Globus pallidus (tissue), 1 donor: ENCODE data around the gene DTX3L.
A peak's percentile ranks its signal among the peaks of the same experiment; 100 is the strongest.

Experiments
- DNase-seq: peaks from one replicate; pipeline ENCODE4 v3.0.0-alpha.2; 2015; ENCODE audit warnings: low spot score

Gene DTX3L

GRCh38 chr3:122564155-122564912, at the start of gene DTX3L, which contains the start of gene PARP9:
TSS of gene DTX3L (plus strand) at chr3:122564338. CDS start at chr3:122564427, 89 bp downstream.
TSS of gene PARP9 (minus strand) at chr3:122564300. CDS start at chr3:122559620, 4,680 bp downstream.
- DNase-seq, result peak; percentile 73

DNA sequence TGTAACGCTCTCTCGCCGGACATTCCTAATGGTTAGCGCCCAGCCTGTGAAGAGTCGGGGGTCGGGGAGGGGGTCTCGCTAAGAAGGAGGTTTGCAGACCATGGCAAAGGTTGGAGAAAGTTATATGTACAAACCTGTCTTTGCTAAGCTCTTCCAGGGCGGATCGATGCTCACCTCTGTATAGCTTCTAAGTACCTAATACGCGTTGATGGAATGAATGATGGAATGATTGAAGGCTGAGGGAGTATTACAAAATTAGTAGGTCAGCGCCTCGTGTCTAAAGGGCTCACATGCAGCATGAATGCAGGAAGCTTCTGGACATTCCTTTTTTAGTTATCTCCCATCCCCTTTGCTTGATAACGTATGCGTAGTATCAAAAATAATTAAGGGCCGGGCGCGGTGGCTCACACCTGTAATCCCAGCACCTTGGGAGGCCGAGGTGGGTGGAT, 49.1 kb upstream of the DTX3L start:
- no peak for DNase-seq

DNA sequence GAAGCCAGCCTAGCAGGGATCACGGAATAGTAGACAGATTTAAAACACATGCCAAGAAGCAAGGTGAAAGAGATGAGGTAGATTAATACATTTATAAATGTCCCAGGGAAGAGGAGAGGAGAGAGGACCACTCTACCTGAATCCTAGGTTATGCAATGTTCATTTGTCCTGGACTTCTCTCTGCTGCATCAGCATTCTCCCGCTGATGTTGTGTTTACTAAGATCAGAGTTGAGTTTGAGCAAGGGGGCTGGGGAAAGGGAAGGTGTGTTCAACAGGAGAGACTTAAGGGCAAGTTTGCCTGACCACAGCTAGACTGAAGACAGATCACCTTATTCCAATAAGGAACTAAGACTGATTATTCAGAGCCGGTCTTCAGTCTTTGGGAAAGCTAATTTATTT, 48.3 kb upstream of the DTX3L start:
- no peak for DNase-seq

- DNase-seq, result no peak
Observed at GRCh38 chr3:122516846-122517360, 47.2 kb upstream of the DTX3L start.

DNA sequence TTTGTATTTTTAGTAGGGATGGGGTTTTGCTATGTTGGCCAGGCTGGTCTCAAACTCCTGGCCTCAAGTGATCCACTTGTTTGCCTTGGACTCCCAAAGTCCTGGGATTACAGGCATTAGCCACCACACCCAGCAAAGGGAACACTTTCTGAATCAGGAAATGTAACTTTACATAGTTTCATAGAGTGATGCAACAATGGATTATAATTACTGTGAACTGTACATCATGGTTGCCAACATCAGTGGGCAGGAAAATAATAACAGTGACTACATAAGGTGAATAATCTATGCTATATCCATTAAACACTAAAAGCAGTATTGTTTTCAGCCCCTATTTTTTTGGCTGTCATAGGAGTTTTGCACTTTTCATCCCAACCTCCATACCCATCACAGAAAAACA, 44.4 kb upstream of the DTX3L start:
- no peak for DNase-seq

- no peak for DNase-seq
Observed at GRCh38 chr3:122520861-122521260, 43.3 kb upstream of the DTX3L start.

DNA sequence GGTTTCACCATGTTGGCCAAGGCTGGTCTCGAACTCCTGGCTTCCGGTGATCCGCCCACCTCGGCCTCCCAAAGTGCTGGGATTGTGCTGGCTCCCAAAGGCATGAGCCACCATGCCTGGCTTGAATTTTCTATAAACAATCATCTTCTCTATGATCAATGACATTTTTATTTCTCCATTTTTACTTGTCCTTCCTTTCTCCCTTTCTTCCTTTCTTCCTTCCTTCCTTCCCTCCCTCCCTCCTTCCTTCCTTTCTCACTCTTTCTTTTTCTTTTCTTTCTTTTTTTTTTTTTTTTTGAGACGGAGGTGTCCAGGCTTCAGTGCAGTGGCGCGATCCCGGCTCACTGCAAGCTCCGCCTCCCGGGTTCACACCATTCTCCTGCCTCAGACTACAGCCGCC, 40.8 kb upstream of the DTX3L start:
- no peak for DNase-seq

GRCh38 chr3:122530164-122530563, 34.0 kb upstream of the DTX3L start:
- no peak for DNase-seq

- DNase-seq, result no peak
Observed at GRCh38 chr3:122533480-122533879, 30.7 kb upstream of the DTX3L start.

DNA sequence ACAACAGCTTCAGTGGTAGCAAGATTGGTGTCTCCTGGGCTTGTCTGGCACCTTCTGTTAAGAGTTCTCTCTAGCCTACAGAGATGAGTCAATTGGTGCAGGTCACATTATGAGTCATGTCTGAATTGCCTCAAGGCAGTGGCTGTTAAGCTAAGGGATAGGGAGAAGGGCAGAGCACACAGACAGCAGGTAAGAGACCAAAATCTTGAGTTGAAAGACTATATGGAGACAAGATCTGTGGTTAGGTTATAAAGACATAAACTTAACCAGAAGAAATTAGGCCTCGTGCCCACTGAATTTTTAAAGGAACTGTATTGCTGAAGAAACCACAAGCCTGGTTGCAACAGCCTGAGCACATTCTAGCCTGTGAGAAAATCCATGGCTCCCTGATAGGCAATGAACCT, 30.2 kb upstream of the DTX3L start:
- DNase-seq, result no peak

- no peak for DNase-seq
Observed at GRCh38 chr3:122535964-122536631, 28.0 kb upstream of the DTX3L start.

- no peak for DNase-seq
Observed at GRCh38 chr3:122536632-122537001, 27.5 kb upstream of the DTX3L start.

DNA sequence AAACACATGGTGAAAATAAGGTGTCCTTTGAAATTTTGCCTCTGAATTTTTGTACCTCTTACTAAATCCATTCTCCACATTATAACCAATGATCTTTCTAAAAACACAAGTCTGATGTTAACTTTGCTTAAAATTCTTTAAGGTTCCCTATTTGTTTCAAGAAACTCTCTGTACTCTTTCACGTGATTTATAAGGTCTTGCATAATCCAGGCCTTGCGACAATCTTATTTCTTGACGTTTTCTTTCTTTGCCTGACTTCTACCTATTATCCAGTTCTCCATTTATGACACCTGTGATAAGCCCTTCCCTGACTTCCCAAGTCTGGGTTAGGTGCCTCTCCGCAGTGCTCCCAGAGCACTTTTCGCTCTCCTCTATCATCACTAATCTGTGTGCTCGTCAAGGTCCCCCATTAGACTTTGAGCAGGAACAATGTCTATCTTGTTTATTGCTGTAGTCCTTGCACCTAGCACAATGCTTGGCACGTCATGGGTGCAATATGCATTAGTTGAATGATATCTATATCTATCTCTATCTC, 25.1 kb upstream of the DTX3L start:
- DNase-seq, result no peak

DNA sequence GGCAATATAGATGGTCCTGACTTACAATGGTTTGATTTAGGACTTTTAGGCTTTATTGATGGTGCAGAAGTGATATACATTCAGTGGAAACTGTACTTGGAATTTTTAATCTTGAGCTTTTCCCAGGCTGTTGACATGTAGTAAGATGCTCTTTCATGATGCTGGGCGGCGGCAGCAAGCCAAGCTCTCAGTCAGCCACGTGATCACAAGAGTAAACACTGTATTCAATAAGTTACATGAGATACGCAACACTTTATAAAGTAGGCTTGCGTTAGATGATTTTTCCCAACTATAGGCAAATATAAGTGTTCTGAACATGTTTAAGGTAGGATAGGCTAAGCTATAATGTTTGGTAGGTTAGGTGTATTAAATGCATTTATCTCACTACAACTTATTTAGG, 18.0 kb upstream of the DTX3L start:
- DNase-seq, result no peak

DNA sequence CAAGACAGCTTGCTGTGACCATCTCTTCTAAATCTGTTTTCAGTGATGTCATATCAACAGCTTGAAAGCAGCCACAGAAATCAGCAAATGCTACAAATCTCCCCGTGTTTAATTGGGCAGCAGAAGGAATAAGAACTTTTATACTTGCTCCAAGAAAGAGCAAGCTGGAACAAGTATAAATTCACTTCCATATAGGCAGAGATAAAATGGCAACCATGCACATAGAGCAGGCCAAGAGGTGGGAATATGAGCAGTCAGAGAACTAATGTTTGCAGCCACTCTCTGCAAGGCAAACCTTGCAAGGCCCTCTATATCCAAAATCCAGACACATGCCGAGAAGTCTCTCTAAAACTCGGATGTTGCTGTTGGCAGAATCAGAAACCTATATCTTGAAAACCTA, 16.1 kb upstream of the DTX3L start:
- no peak for DNase-seq

DNA sequence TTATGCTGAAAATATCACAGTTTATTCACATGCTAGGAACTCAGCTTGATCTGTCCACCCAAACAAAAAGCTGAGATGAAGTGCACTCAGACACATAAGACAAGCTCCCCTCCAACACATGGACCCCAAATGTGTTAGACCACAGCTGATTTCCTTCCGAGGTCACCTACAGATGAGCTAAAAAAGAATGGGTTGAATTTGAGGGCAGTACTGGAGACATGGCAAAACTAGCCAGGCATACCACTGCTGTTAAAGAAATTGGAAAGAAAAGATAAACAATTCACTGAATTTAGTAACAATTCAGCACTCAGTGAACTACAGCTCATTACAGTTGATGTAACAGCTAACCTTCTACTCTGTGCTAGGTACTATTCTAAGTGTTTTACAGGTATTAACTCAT, 15.5 kb upstream of the DTX3L start:
- no peak for DNase-seq

- no peak for DNase-seq
Observed at GRCh38 chr3:122553171-122553570, 11.0 kb upstream of the DTX3L start.

GRCh38 chr3:122555275-122556071, 8.7 kb upstream of the DTX3L start:
- DNase-seq, result no peak

GRCh38 chr3:122557356-122557755, 6.8 kb upstream of the DTX3L start:
- DNase-seq, result no peak

DNA sequence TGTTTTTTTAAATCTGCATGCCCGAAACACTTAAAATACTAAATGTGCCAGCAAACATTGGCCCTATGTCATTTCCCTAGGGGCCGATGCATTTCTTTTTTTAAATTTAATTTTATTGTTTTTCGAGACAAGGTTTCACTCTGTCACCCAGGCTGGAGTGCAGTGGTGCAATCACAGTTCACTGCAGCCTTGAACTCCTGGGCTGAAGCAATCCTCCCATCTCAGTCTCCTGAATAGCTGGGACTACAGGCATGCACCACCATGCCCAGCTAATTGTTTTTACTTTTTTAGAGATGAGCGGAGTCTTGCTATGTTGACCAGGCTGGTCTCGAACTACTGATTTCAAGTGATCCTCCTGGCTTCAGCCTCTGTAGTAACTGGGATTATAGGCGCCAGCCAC, 5.5 kb upstream of the DTX3L start:
- DNase-seq, result no peak

GRCh38 chr3:122559906-122560305, 4.2 kb upstream of the DTX3L start:
- DNase-seq, result no peak

- DNase-seq, result peak; percentile 32
Observed at GRCh38 chr3:122560680-122561079, 3.5 kb upstream of the DTX3L start.
